H9 (cell line): ENCODE measurements around the gene DIS3L2. TPM values are rescaled to one million over a fixed set of nuclear protein-coding genes. Genes with fewer than 3 reads are reported as not detected.
A peak's percentile ranks its signal among the peaks of the same experiment; 100 is the strongest.

Source experiments
- DNase-seq: peaks from one replicate; pipeline ENCODE4 v3.0.0-alpha.2; 2017
- H2AFZ ChIP-seq: one replicate; pipeline ENCODE4 v1.6.1; 2013; ENCODE audit warnings: mild to moderate bottlenecking, low read length, control low read depth, moderate library complexity
- H2AK5ac ChIP-seq: 2 replicates; pipeline ENCODE4 v1.6.1; 2013; ENCODE audit warnings: low read length, control low read depth, mixed read lengths; ENCODE audit not compliant: insufficient read length
- H2BK120ac ChIP-seq: one replicate; pipeline ENCODE4 v1.6.1; 2013; ENCODE audit warnings: low read depth, mild to moderate bottlenecking, low read length, control low read depth, inconsistent platforms; ENCODE audit not compliant: poor library complexity, severe bottlenecking
- H2BK12ac ChIP-seq: 2 replicates; pipeline ENCODE4 v1.6.1; 2013; ENCODE audit warnings: low read length, control low read depth, mixed read lengths, low read depth; ENCODE audit not compliant: insufficient read length
- H2BK15ac ChIP-seq: 2 replicates; pipeline ENCODE4 v1.6.1; 2013; ENCODE audit warnings: low read depth, low read length, control low read depth
- H2BK20ac ChIP-seq: one replicate; pipeline ENCODE4 v1.6.1; 2013; ENCODE audit warnings: low read depth, mild to moderate bottlenecking, low read length, control low read depth, inconsistent platforms; ENCODE audit not compliant: poor library complexity, severe bottlenecking
- H2BK5ac ChIP-seq: 2 replicates; pipeline ENCODE4 v1.6.1; 2013; ENCODE audit warnings: low read length, control low read depth, mixed read lengths; ENCODE audit not compliant: insufficient read length
- H3K14ac ChIP-seq: 2 replicates; pipeline ENCODE4 v1.6.1; 2013; ENCODE audit warnings: low read length, control low read depth; ENCODE audit not compliant: insufficient read depth
- H3K18ac ChIP-seq: 2 replicates; pipeline ENCODE4 v1.6.1; 2013; ENCODE audit warnings: low read depth, mild to moderate bottlenecking, mixed read lengths, low read length, control low read depth; ENCODE audit not compliant: insufficient read length
- H3K23ac ChIP-seq: 2 replicates; pipeline ENCODE4 v1.6.1; 2013; ENCODE audit warnings: low read length, control low read depth, mixed read lengths, low read depth; ENCODE audit not compliant: insufficient read length
- H3K23me2 ChIP-seq: 2 replicates; pipeline ENCODE4 v1.6.1; 2013; ENCODE audit warnings: low read depth, mild to moderate bottlenecking, mixed read lengths, low read length, control low read depth; ENCODE audit not compliant: insufficient read length, poor library complexity, severe bottlenecking
- H3K27ac ChIP-seq: 2 replicates; pipeline ENCODE4 v1.5.1; 2013; ENCODE audit warnings: low read length, control low read depth, mixed read lengths, low read depth; ENCODE audit not compliant: insufficient read length
- H3K27me3 ChIP-seq: 2 replicates; pipeline ENCODE4 v1.6.1; 2013; ENCODE audit warnings: low read length, control low read depth, inconsistent platforms; ENCODE audit not compliant: insufficient read depth
- H3K4ac ChIP-seq: 2 replicates; pipeline ENCODE4 v1.6.1; 2013; ENCODE audit warnings: low read depth, mild to moderate bottlenecking, control low read depth, inconsistent platforms, low read length, moderate library complexity
- H3K4me1 ChIP-seq: 2 replicates; pipeline ENCODE4 v1.6.1; 2013; ENCODE audit warnings: low read length, control low read depth, inconsistent platforms; ENCODE audit not compliant: insufficient read depth
- H3K4me2 ChIP-seq: 2 replicates; pipeline ENCODE4 v1.6.1; 2013; ENCODE audit warnings: low read length, control low read depth, mixed read lengths; ENCODE audit not compliant: insufficient read length, insufficient read depth
- H3K56ac ChIP-seq: 2 replicates; pipeline ENCODE4 v1.6.1; 2013; ENCODE audit warnings: low read depth, mild to moderate bottlenecking, mixed read lengths, low read length, control low read depth; ENCODE audit not compliant: insufficient read length
- H3K79me1 ChIP-seq: 2 replicates; pipeline ENCODE4 v1.6.1; 2013; ENCODE audit warnings: low read depth, mild to moderate bottlenecking, moderate library complexity, low read length, control low read depth, inconsistent platforms; ENCODE audit not compliant: insufficient read depth, poor library complexity, severe bottlenecking
- H3K79me2 ChIP-seq: 2 replicates; pipeline ENCODE4 v1.6.1; 2013; ENCODE audit warnings: low read length, control low read depth, inconsistent platforms; ENCODE audit not compliant: insufficient read depth
- H3K9ac ChIP-seq: 2 replicates; pipeline ENCODE4 v1.6.1; 2013; ENCODE audit warnings: low read length, control low read depth, mixed read lengths; ENCODE audit not compliant: insufficient read length; ENCODE audit errors: extremely low read depth
- H3K9me3 ChIP-seq: one replicate; pipeline ENCODE4 v1.6.1; 2013; ENCODE audit warnings: low read depth, low read length, inconsistent platforms; ENCODE audit not compliant: control insufficient read depth
- H3T11ph ChIP-seq: one replicate; pipeline ENCODE4 v1.6.1; 2013; ENCODE audit warnings: mild to moderate bottlenecking, low read length, control low read depth, inconsistent platforms
- H4K20me1 ChIP-seq: one replicate; pipeline ENCODE4 v1.6.1; 2013; ENCODE audit not compliant: control insufficient read depth, insufficient read length, insufficient read depth
- H4K5ac ChIP-seq: 2 replicates; pipeline ENCODE4 v1.6.1; 2013; ENCODE audit warnings: low read depth, mild to moderate bottlenecking, mixed read lengths, low read length, control low read depth; ENCODE audit not compliant: insufficient read length
- H4K8ac ChIP-seq: replicated peaks from 2 replicates; pipeline ENCODE4 v1.6.1; 2013; ENCODE audit warnings: low read length, control low read depth, mixed read lengths, low read depth; ENCODE audit not compliant: insufficient read length
- H4K91ac ChIP-seq: 2 replicates; pipeline ENCODE4 v1.6.1; 2013; ENCODE audit warnings: low read depth, mild to moderate bottlenecking, moderate library complexity, mixed read lengths, low read length, control low read depth; ENCODE audit not compliant: insufficient read length
- H3K27ac Mint-ChIP-seq, 3 experiments: 2 replicates in 2 of 3; 3 replicates in 1 of 3; pipeline ENCODE4 v1.8.0; 2020 to 2021; ENCODE audit warnings: mixed read lengths in 3 of 3, mild to moderate bottlenecking in 1 of 3, moderate library complexity in 1 of 3
- H3K27me3 Mint-ChIP-seq: 2 replicates; pipeline ENCODE4 v1.8.0; 2021; ENCODE audit warnings: low read depth, mild to moderate bottlenecking, moderate library complexity, mixed read lengths
- H3K36me3 Mint-ChIP-seq, 3 experiments: 2 replicates in 2 of 3; 3 replicates in 1 of 3; pipeline ENCODE4 v1.8.0; 2020 to 2021; ENCODE audit warnings: low read depth in 3 of 3, mixed read lengths in 3 of 3; ENCODE audit not compliant: insufficient read depth in 1 of 3
- H3K4me1 Mint-ChIP-seq, 2 experiments: 2 replicates each; pipeline ENCODE4 v1.8.0; 2020; ENCODE audit warnings: mixed read lengths in 2 of 2
- H3K4me3 Mint-ChIP-seq, 2 experiments: 2 replicates in 1 of 2; 3 replicates in 1 of 2; pipeline ENCODE4 v1.8.0; 2020 to 2021; ENCODE audit warnings: mild to moderate bottlenecking in 2 of 2, mixed read lengths in 2 of 2, moderate library complexity in 1 of 2
- H3K9me3 Mint-ChIP-seq, 2 experiments: 2 replicates in 1 of 2; 3 replicates in 1 of 2; pipeline ENCODE4 v1.8.0; 2020; ENCODE audit warnings: mild to moderate bottlenecking in 2 of 2, mixed read lengths in 2 of 2, moderate library complexity in 1 of 2
- CTCF ChIP-seq: fragments of 200-600 bp; sonication (generic); conservative IDR thresholded peaks from 3 replicates; pipeline ENCODE4 v1.8.0; 2021; ENCODE audit warnings: antibody characterized with exemption, mild to moderate bottlenecking
- WGBS: extraction: QIAGEN DNeasy Blood & Tissue Kit; methylation state at CpG from one replicate; pipeline ENCODE4 v1.1.7; 2013; ENCODE audit warnings: missing lambda C conversion rate, low lambda C conversion rate, mixed read lengths; ENCODE audit not compliant: insufficient read length; ENCODE audit errors: extremely low coverage; 5-methylcytosine and 5-hydroxymethylcytosine counted together
- total RNA-seq: library from RNA; stranded (reverse); gene quantifications from 2 replicates; pipeline ENCODE4 v1.2.1, GENCODE V29; 2021

Gene DIS3L2
- total RNA-seq, 1 experiment from 2014 or later: 28.1 TPM

GRCh38 chr2:232009639-232010274, 48.2 kb downstream of the DIS3L2 start:
- Mint-ChIP-seq H3K27me3 (no peaks in the 10 kb centered on the region), H3K9me3 (no peaks in the 10 kb centered on the region), H3K4me3 (no peak overlapping the region), H3K36me3 (no peaks in the 10 kb centered on the region), H3K4me1 (peaks cover 27 to 28% of the 10 kb centered on the region in 2 experiments), H3K27ac (peak overlapping the region; percentile 10 to 44 (median 25); a peak in 2 of 7 replicates)
- no peak for TF ChIP-seq CTCF
- H3K27me3 ChIP-seq: no peaks in the 10 kb centered on the region
- H2BK5ac ChIP-seq: no peak overlapping the region
- no peaks in the 10 kb centered on the region for H3K79me1 ChIP-seq
- peaks cover 3% of the 10 kb centered on the region; the same call in 1 of the 2 replicates for H3K4me1 ChIP-seq
- H2BK20ac ChIP-seq: no peak overlapping the region
- H4K20me1 ChIP-seq: no peaks in the 10 kb centered on the region
- H3K14ac ChIP-seq: no peak overlapping the region
- H4K8ac ChIP-seq: no peak overlapping the region
- H3K18ac ChIP-seq: no peak overlapping the region
- H2AFZ ChIP-seq: no peak overlapping the region
- no peak overlapping the region for H3K27ac ChIP-seq
- H4K91ac ChIP-seq: no peak overlapping the region
- H3K4me2 ChIP-seq: no peak overlapping the region
- H3K9me3 ChIP-seq: no peaks in the 10 kb centered on the region
- H2BK15ac ChIP-seq: no peak overlapping the region
- H2BK120ac ChIP-seq: no peak overlapping the region
- no peak overlapping the region for H3K9ac ChIP-seq
- H3T11ph ChIP-seq: no peak overlapping the region
- H3K56ac ChIP-seq: no peak overlapping the region
- WGBS: no CpG with 5 or more reads among the region's 4 CpGs
- no peaks in the 10 kb centered on the region for H3K23me2 ChIP-seq
- H3K4ac ChIP-seq: no peak overlapping the region
- no peak overlapping the region for H4K5ac ChIP-seq
- no peaks in the 10 kb centered on the region for H3K79me2 ChIP-seq
- no peak for DNase-seq
- no peak overlapping the region for H2BK12ac ChIP-seq
- no peak overlapping the region for H2AK5ac ChIP-seq
- no peak overlapping the region for H3K23ac ChIP-seq
